ENCODE measurements around the gene CD28.
"Not testable (repeated sequence)": the region's sequence is repeated elsewhere in the genome, so short reads cannot be mapped to it uniquely, and the experiment has no call there.

CD28 gene

GRCh38 chr2:203774760-203775159, 68.3 kb downstream of the CD28 start:
- no peak for DNase-seq (ENCODE audit: low read depth)

GRCh38 chr2:203775684-203776083, 69.2 kb downstream of the CD28 start:
- DNase-seq (ENCODE audit: low read depth), result no peak

More at GRCh38 chr2:203774760-203775159, 68.3 kb downstream of the CD28 start:
- H3K4me3 ChIP-seq (ENCODE audit: low read depth, low read length), result no peak overlapping the region

GRCh38 chr2:203777030-203777429, 70.6 kb downstream of the CD28 start:
- no peak overlapping the region for H3K4me3 ChIP-seq (ENCODE audit: low read depth, low read length)
- DNase-seq (ENCODE audit: low read depth), result no peak

More at GRCh38 chr2:203775684-203776083, 69.2 kb downstream of the CD28 start:
- H3K4me3 ChIP-seq (ENCODE audit: low read depth, low read length), result no peak overlapping the region

GRCh38 chr2:203779477-203780073, 73.1 kb downstream of the CD28 start:
- H3K4me3 ChIP-seq (ENCODE audit: low read depth, low read length); DNase-seq (ENCODE audit: low read depth): not testable (repeated sequence)

GRCh38 chr2:203780231-203780630, 73.8 kb downstream of the CD28 start:
- no peak for DNase-seq (ENCODE audit: low read depth)
- no peak overlapping the region for H3K4me3 ChIP-seq (ENCODE audit: low read depth, low read length)

GRCh38 chr2:203781151-203781550, 74.7 kb downstream of the CD28 start:
- no peak for DNase-seq (ENCODE audit: low read depth)
- no peak overlapping the region for H3K4me3 ChIP-seq (ENCODE audit: low read depth, low read length)

GRCh38 chr2:203782262-203782976, 76.0 kb downstream of the CD28 start:
- DNase-seq (ENCODE audit: low read depth), result peak; percentile 95
- no peak overlapping the region for H3K4me3 ChIP-seq (ENCODE audit: low read depth, low read length)

GRCh38 chr2:203783496-203784203, 77.2 kb downstream of the CD28 start:
- no peak overlapping the region for H3K4me3 ChIP-seq (ENCODE audit: low read depth, low read length)
- DNase-seq (ENCODE audit: low read depth), result peak; percentile 76

- not testable (repeated sequence) for H3K4me3 ChIP-seq (ENCODE audit: low read depth, low read length); DNase-seq (ENCODE audit: low read depth)
Measured at GRCh38 chr2:203784710-203785270, 78.4 kb downstream of the CD28 start.

- not testable (repeated sequence) for DNase-seq (ENCODE audit: low read depth); H3K4me3 ChIP-seq (ENCODE audit: low read depth, low read length)
Measured at GRCh38 chr2:203785391-203786110, 79.1 kb downstream of the CD28 start.

- DNase-seq (ENCODE audit: low read depth), result peak; percentile 87
- no peak overlapping the region for H3K4me3 ChIP-seq (ENCODE audit: low read depth, low read length)
Measured at GRCh38 chr2:203786549-203787351, 80.3 kb downstream of the CD28 start.

GRCh38 chr2:203787979-203788378, 81.5 kb downstream of the CD28 start:
- DNase-seq (ENCODE audit: low read depth), result no peak
- H3K4me3 ChIP-seq (ENCODE audit: low read depth, low read length), result no peak overlapping the region
